ENCODE results near the gene SNHG17. TPM values are rescaled to one million over a fixed set of nuclear protein-coding genes. Genes with fewer than 3 reads are reported as not detected.
"Not testable (repeated sequence)": the region's sequence is repeated elsewhere in the genome, so short reads cannot be mapped to it uniquely, and the experiment has no call there.

The SNHG17 gene
- total and polyA plus RNA-seq, 10 donors: 28.7 to 58.0 (median 43.6) TPM

DNA sequence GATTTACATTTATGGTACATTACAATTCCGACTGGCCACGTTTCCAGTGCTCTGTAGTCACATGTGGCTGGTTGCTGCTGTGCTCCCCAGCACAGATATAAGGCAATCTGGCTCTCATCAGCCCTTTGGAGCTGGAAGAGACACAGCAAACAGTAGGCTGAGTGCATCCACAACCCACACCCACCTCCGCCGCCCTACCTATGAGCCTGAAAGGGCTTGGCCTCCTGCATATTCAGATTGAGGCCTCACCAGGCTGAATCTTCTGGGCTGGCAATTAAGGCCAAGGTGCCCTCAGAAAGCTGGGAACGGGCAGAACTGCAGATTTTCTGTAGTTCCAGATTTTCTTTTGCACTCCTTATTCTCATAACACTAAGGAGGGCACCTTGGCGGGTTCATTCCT, 2.7 kb upstream of the SNHG17 start:
- peaks cover 0 to 14% (median 12%) of the 10 kb centered on the region in 6 donors for H3K36me3 ChIP-seq
- H3K27ac ChIP-seq: no peak overlapping the region
- H3K4me1 ChIP-seq: peaks cover 13 to 23% (median 20%) of the 10 kb centered on the region in 6 donors
- H3K4me3 ChIP-seq: no peak overlapping the region
- no peak for TF ChIP-seq POLR2AphosphoS5 (IDR thresholded peaks at IDR 0.05)
- no peak for TF ChIP-seq POLR2A (IDR thresholded peaks at IDR 0.05)
- TF ChIP-seq, protein P1, sequence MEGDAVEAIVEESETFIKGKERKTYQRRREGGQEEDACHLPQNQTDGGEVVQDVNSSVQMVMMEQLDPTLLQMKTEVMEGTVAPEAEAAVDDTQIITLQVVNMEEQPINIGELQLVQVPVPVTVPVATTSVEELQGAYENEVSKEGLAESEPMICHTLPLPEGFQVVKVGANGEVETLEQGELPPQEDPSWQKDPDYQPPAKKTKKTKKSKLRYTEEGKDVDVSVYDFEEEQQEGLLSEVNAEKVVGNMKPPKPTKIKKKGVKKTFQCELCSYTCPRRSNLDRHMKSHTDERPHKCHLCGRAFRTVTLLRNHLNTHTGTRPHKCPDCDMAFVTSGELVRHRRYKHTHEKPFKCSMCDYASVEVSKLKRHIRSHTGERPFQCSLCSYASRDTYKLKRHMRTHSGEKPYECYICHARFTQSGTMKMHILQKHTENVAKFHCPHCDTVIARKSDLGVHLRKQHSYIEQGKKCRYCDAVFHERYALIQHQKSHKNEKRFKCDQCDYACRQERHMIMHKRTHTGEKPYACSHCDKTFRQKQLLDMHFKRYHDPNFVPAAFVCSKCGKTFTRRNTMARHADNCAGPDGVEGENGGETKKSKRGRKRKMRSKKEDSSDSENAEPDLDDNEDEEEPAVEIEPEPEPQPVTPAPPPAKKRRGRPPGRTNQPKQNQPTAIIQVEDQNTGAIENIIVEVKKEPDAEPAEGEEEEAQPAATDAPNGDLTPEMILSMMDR (IDR thresholded peaks at IDR 0.05 in 8 of 11, conservative IDR thresholded peaks at IDR 0.05 in 3 of 11): no peak
- WGBS, 5 donors: 82 to 91% (median 86%) methylated on average over 6 of the region's 6 CpGs
- H3K27me3 ChIP-seq (replicated peaks in 1 of 7): no peaks in the 10 kb centered on the region
- intact Hi-C loops (cut with DNase I; ENCODE audit: low total_unique reads): no loop called here
- no peaks in the 10 kb centered on the region for H3K9me3 ChIP-seq
- no peak for DNase-seq

DNA sequence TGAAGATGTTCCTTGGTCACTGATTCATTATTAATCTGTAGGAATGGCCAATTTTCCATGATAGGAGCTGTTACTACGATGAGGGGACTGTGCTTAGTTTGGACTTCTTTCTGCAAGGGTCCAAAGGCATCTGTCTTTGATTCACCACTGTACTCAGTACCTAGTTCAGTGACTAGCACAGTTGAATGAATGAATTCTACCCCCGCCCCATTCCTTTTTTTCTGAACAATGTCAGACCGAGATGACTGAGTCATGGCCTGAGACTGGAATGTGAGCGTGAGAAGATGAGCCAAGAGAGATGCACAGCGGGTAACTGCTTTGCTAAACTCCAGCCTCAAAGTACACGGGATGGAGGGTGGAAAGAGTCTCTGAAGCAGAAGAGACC, 419 bp upstream of the SNHG17 start:
- H3K9me3 ChIP-seq: no peaks in the 10 kb centered on the region
- intact Hi-C loops (cut with DNase I; ENCODE audit: low total_unique reads): no loop called here
- H3K27ac ChIP-seq: peak overlapping the region in 3 of 8 donors; percentile 87 to 89 (median 87)
- WGBS, 5 donors: 69 to 82% (median 80%) methylated on average over 6 of the region's 6 CpGs
- peaks cover 18 to 43% (median 29%) of the 10 kb centered on the region in 6 donors for H3K4me1 ChIP-seq
- DNase-seq: no peak
- H3K27me3 ChIP-seq (replicated peaks in 1 of 7): no peaks in the 10 kb centered on the region
- peak overlapping the region in 3 of 8 donors; percentile 71 to 94 (median 75) for H3K4me3 ChIP-seq
- H3K36me3 ChIP-seq: peaks cover 0 to 36% (median 34%) of the 10 kb centered on the region in 6 donors
- TF ChIP-seq, protein P1 (IDR thresholded peaks at IDR 0.05 in 8 of 11, conservative IDR thresholded peaks at IDR 0.05 in 3 of 11): peak in 4 of 11 experiments; percentile 7 to 53 (median 45)
- no peak for TF ChIP-seq POLR2AphosphoS5 (IDR thresholded peaks at IDR 0.05)

DNA sequence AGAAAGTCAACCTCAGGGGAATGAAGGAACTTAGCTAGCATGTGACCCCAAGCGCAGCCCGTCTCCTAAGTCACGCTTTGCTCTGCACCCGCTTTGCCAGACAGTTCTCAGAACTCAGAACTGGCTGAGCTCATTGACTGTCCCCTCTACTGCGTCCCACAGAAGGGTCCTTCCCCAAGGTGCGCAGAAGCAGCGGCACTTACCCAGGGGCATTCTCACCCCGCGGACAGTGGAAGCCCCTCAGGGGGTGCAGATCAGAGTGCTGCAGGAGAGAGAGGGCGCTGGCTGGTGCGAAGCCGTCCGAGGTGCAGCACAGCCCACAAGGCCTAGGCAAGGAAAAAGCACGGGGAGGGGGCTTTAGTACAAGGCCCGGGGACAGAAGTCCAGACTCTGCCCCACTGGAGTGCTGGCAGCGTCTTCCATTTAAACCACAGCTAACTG, 807 bp downstream of the SNHG17 start:
- 0 to 3% (median 3%) methylated on average over 5 to 16 of the region's 16 CpGs for WGBS, 5 donors
- Histone ChIP-seq H3K27me3 (replicated peaks in 1 of 7) (no peaks in the 10 kb centered on the region), H3K36me3 (peaks cover 0 to 48% (median 47%) of the 10 kb centered on the region in 6 donors), H3K27ac (peak overlapping the region; percentile 72 to 90 (median 86)), H3K4me3 (peak overlapping the region; percentile 40 to 94 (median 74)), H3K4me1 (peaks cover 18 to 53% (median 31%) of the 10 kb centered on the region in 6 donors), H3K9me3 (no peaks in the 10 kb centered on the region)
- peak; percentile 80 for DNase-seq
- intact Hi-C loops (cut with DNase I; ENCODE audit: low total_unique reads): no loop called here
- no peak for TF ChIP-seq POLR2A (IDR thresholded peaks at IDR 0.05)
- no peak for TF ChIP-seq POLR2AphosphoS5 (IDR thresholded peaks at IDR 0.05)
- TF ChIP-seq, protein P1 (IDR thresholded peaks at IDR 0.05 in 8 of 11, conservative IDR thresholded peaks at IDR 0.05 in 3 of 11): no peak

DNA sequence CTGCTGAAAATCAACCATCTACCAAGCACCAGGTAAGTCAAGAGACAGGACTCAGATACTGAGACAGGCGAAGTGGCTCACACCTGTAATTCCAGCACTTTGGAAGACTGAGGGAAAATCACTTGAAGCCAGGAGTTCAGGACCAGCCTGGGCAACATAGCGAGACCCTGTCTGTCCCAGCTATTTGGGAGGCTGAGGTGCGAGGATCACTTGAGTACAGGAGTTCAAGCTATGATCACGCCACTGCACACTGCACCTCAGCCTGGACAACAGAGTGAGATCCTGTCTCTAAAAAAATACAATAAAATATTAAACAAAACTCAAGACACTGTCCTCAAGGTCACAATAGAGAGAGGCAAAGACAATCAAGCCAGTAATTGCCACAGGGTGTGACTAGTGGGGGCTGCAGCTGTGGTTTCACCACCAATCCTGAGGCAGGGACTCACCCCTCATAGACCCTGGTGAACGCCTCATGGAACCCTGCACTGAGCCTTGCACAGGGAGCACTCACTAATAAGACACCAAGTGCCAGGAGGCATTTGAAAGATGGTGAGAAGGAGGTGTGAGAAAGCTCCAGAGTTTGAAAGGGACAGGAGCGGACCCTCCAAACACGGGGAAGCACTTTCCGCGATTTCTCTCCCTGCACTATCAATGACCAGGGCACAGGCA, 1.7 kb downstream of the SNHG17 start:
- Histone ChIP-seq H3K36me3 (peaks cover 0 to 57% (median 55%) of the 10 kb centered on the region in 6 donors), H3K27ac (peak overlapping the region in 5 of 8 donors; percentile 85 to 90 (median 87)), H3K9me3 (no peaks in the 10 kb centered on the region), H3K27me3 (replicated peaks in 1 of 7) (no peaks in the 10 kb centered on the region), H3K4me3 (peak overlapping the region in 6 of 8 donors; percentile 71 to 94 (median 77)), H3K4me1 (peaks cover 18 to 62% (median 32%) of the 10 kb centered on the region in 6 donors)
- TF ChIP-seq POLR2AphosphoS5 (IDR thresholded peaks at IDR 0.05): no peak
- TF ChIP-seq POLR2A (IDR thresholded peaks at IDR 0.05): no peak
- TF ChIP-seq, protein P1 (IDR thresholded peaks at IDR 0.05 in 8 of 11, conservative IDR thresholded peaks at IDR 0.05 in 3 of 11): no peak
- intact Hi-C loops (cut with DNase I; ENCODE audit: low total_unique reads): no loop called here
- no peak for DNase-seq
- WGBS, 5 donors: 72 to 93% (median 84%) methylated on average over 9 of the region's 9 CpGs

DNA sequence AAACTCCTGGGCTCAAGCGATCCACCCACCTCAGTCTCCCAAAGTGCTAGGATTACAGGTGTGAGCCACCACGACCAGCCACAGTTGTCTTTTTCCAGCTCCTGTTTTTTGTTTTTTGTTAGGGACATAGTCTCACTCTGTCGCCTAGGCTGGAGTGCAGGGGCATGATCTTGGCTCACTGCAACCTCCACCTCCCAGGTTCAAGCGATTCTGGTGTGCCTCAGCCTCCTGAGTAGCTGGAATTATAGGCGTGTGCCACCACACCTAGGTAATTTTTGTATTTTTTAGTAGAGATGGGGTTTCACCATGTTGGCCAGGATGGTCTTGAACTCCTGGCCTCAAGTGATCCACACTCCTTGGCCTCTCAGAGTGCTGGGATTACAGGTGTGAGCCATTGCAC, 2.3 kb downstream of the SNHG17 start:
- Histone ChIP-seq H3K4me3 (peak overlapping the region in 2 of 8 donors; percentile 75 to 94), H3K4me1 (peaks cover 18 to 68% (median 32%) of the 10 kb centered on the region in 6 donors), H3K36me3 (peaks cover 0 to 63% (median 61%) of the 10 kb centered on the region in 6 donors)
- DNase-seq; H3K27me3 ChIP-seq (replicated peaks in 1 of 7); H3K9me3 ChIP-seq; H3K27ac ChIP-seq; intact Hi-C loops (cut with DNase I; ENCODE audit: low total_unique reads): not testable (repeated sequence)
- whole genome bisulfite sequencing, 5 donors: 84 to 96% (median 95%) methylated on average over 5 of the region's 5 CpGs
